NT2/D1 (cell line): ENCODE measurements around the gene IGFBPL1.

Experiments
- SUZ12 ChIP-seq: IDR thresholded peaks from 2 replicates; pipeline ENCODE4 v1.6.1; 2011; ENCODE audit not compliant: insufficient read length, insufficient read depth; ENCODE audit errors: extremely low read depth
- YY1 ChIP-seq: IDR thresholded peaks from 2 replicates; pipeline ENCODE4 v1.6.1; 2011; ENCODE audit not compliant: insufficient read length, insufficient read depth
- ZNF274 ChIP-seq: IDR thresholded peaks from 2 replicates; pipeline ENCODE4 v1.6.1; 2011; ENCODE audit warnings: mild to moderate bottlenecking, low read depth, low read length

- TF ChIP-seq ZNF274: no peak
- no peak for TF ChIP-seq SUZ12
- no peak for TF ChIP-seq YY1
Observed at GRCh38 chr9:38359689-38360385, 64.4 kb downstream of the IGFBPL1 start.
